T-cell (primary cell): ENCODE results near the gene DLG5. TPM values are rescaled to one million over a fixed set of nuclear protein-coding genes. Genes with fewer than 3 reads are reported as not detected.

ENCODE experiments used
- ATAC-seq, 4 experiments: fragments of 200-7000 bp in 3 of 4; fragments of 150-1000 bp in 1 of 4; cut with Tn5 transposase; replicated peaks in 1 of 4; 1 replicate in 3 of 4; 2 replicates in 1 of 4; pipeline ENCODE4 v1.10.0; 2021; ENCODE audit warnings: moderate library complexity in 3 of 4, mild to moderate bottlenecking in 2 of 4, moderate number of reproducible peaks in 1 of 4
- CTCF ChIA-PET, 2 donors: fragments of 300-600 bp; sonication (Branson Sonifier 250); formaldehyde crosslinking; loops; one replicate each; lab custom pipeline; 2022; ENCODE audit warnings: antibody characterized with exemption in 2 of 2; lab: Charles Lee
- POLR2A ChIA-PET, 2 donors: fragments of 300-600 bp; sonication (Branson Sonifier 250); formaldehyde crosslinking; loops; one replicate each; lab custom pipeline; 2022; ENCODE audit warnings: antibody characterized with exemption in 2 of 2; lab: Charles Lee
- DNase-seq, 35 experiments: peaks; one replicate each; pipeline versions ENCODE4 v3.0.0 to v3.0.0-alpha.2; 2013 to 2023
- H3K27ac ChIP-seq: one replicate; pipeline ENCODE4 v1.5.1; 2013; ENCODE audit warnings: low read length
- H3K27me3 ChIP-seq, 2 experiments: replicated peaks in 1 of 2; 1 replicate in 1 of 2; 2 replicates in 1 of 2; pipeline versions ENCODE4 v1.6.1 to v1.7.0; 2013; ENCODE audit warnings: low read length in 1 of 2, mixed read lengths in 1 of 2; ENCODE audit not compliant: control insufficient read depth in 2 of 2, insufficient read depth in 2 of 2; ENCODE audit errors: extremely low read depth in 1 of 2
- H3K36me3 ChIP-seq, 2 donors: 1 replicate in 1 of 2; 2 replicates in 1 of 2; pipeline versions ENCODE4 v1.6.1 to v1.7.0; 2013; ENCODE audit warnings: low read length in 1 of 2; ENCODE audit not compliant: control insufficient read depth in 2 of 2, insufficient read depth in 1 of 2; ENCODE audit errors: extremely low read depth in 1 of 2
- H3K4me1 ChIP-seq, 2 experiments: 1 replicate in 1 of 2; 2 replicates in 1 of 2; pipeline versions ENCODE4 v1.6.1 to v1.7.0; 2013; ENCODE audit warnings: low read length in 2 of 2, mixed read lengths in 1 of 2; ENCODE audit not compliant: insufficient read depth in 2 of 2, control insufficient read depth in 1 of 2; ENCODE audit errors: extremely low read depth in 1 of 2
- H3K4me3 ChIP-seq, 2 donors: 1 replicate in 1 of 2; 2 replicates in 1 of 2; pipeline versions ENCODE4 v1.5.1 to v1.7.0; 2013; ENCODE audit warnings: mild to moderate bottlenecking in 2 of 2, low read length in 1 of 2, moderate library complexity in 1 of 2; ENCODE audit not compliant: control insufficient read depth in 1 of 2; ENCODE audit errors: extremely low read depth in 1 of 2
- H3K9me3 ChIP-seq: 2 replicates; pipeline ENCODE4 v1.7.0; 2013
- H3K27ac Mint-ChIP-seq, 2 donors: one replicate each; pipeline ENCODE4 v1.8.0; 2020 to 2021; ENCODE audit warnings: mild to moderate bottlenecking in 2 of 2, mixed read lengths in 2 of 2
- H3K27me3 Mint-ChIP-seq, 2 donors: one replicate each; pipeline ENCODE4 v1.8.0; 2021 to 2022; ENCODE audit warnings: mixed read lengths in 2 of 2
- H3K36me3 Mint-ChIP-seq: one replicate; pipeline ENCODE4 v1.8.0; 2021; ENCODE audit warnings: mixed read lengths
- H3K4me1 Mint-ChIP-seq, 3 donors: one replicate each; pipeline ENCODE4 v1.8.0; 2020 to 2022; ENCODE audit warnings: mixed read lengths in 3 of 3, mild to moderate bottlenecking in 1 of 3
- H3K4me3 Mint-ChIP-seq, 3 donors: one replicate each; pipeline ENCODE4 v1.8.0; 2020 to 2022; ENCODE audit warnings: mild to moderate bottlenecking in 3 of 3, mixed read lengths in 3 of 3, moderate library complexity in 3 of 3
- H3K9me3 Mint-ChIP-seq, 3 donors: one replicate each; pipeline ENCODE4 v1.8.0; 2020 to 2022; ENCODE audit warnings: mixed read lengths in 3 of 3
- WGBS: methylation state at CpG from one replicate; pipeline ENCODE4 v1.1.5; 2013; ENCODE audit warnings: missing lambda C conversion rate; ENCODE audit not compliant: insufficient coverage; 5-methylcytosine and 5-hydroxymethylcytosine counted together
- total RNA-seq, 35 experiments: library from RNA in 6 of 35; stranded (reverse) in 6 of 35; fragments of 120-200 nt in 1 of 35; gene quantifications; one replicate each; pipeline versions ENCODE4 v1.2.1 to v1.2.4 and lab custom pipeline; 2013 to 2026

DLG5 gene
- total RNA-seq, 5 donors from 2014 or later (not counting 1 experiment from before 2014, with no cell fraction given): 1.3 to 12.8 (median 3.5) TPM

- H3K27ac ChIP-seq: no peak overlapping the region
- peaks cover 0 to 4% of the 10 kb centered on the region in 2 experiments for H3K27me3 ChIP-seq
- ChIA-PET POLR2A (no interaction called here), CTCF (no interaction called here)
- Mint-ChIP-seq H3K9me3 (no peaks in the 10 kb centered on the region), H3K27me3 (peaks cover 13 to 15% of the 10 kb centered on the region in 2 donors), H3K27ac (no peak overlapping the region), H3K36me3 (no peaks in the 10 kb centered on the region), H3K4me3 (no peak overlapping the region), H3K4me1 (no peaks in the 10 kb centered on the region)
- no peak for ATAC-seq
- DNase-seq: no peak
- no peaks in the 10 kb centered on the region for H3K4me1 ChIP-seq
- no peaks in the 10 kb centered on the region for H3K9me3 ChIP-seq
- no peaks in the 10 kb centered on the region for H3K36me3 ChIP-seq
- no peak overlapping the region for H3K4me3 ChIP-seq
- WGBS: 43% methylated on average over 1 of the region's 3 CpGs
These were observed 14.1 kb upstream of the DLG5 start for GRCh38 chr10:77940627-77941026.

GRCh38 chr10:77940225-77940624, 13.7 kb upstream of the DLG5 start:
- H3K36me3 ChIP-seq: no peaks in the 10 kb centered on the region
- no peak for ATAC-seq
- DNase-seq: no peak
- peaks cover 0 to 4% of the 10 kb centered on the region in 2 experiments for H3K27me3 ChIP-seq
- no peaks in the 10 kb centered on the region for H3K4me1 ChIP-seq
- POLR2A ChIA-PET: no interaction called here
- H3K9me3 ChIP-seq: no peaks in the 10 kb centered on the region
- H3K27me3 Mint-ChIP-seq: peaks cover 13 to 15% of the 10 kb centered on the region in 2 donors
- no peak overlapping the region for H3K4me3 Mint-ChIP-seq
- H3K4me1 Mint-ChIP-seq: no peaks in the 10 kb centered on the region
- H3K36me3 Mint-ChIP-seq: no peaks in the 10 kb centered on the region
- H3K27ac ChIP-seq: no peak overlapping the region
- H3K4me3 ChIP-seq: no peak overlapping the region
- WGBS: 100% methylated on average over 1 of the region's 2 CpGs
- H3K9me3 Mint-ChIP-seq: no peaks in the 10 kb centered on the region
- CTCF ChIA-PET: no interaction called here
- H3K27ac Mint-ChIP-seq: no peak overlapping the region

DNA sequence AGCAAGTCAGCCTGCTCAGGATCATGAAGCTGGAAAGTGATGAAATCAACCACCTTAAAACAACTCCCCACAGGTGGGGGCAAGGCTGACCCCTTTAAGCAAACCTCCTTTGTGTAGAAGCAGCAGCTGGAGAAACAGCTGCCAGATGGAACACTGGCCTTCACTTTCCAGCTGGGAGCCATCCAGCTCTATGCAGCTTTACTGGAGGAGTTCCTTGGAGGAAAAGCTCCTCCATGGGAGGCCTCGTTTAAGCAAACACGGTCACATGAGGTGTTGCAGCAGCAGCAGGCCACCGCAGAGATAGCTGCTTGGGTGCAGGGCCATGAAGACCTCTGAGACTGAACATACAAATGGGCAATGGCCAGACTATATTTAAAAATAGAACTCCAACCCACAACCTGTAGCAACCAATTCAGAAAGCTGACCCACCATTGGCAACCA, 13.0 kb upstream of the DLG5 start:
- ATAC-seq: no peak
- H3K9me3 Mint-ChIP-seq: no peaks in the 10 kb centered on the region
- CTCF ChIA-PET: no interaction called here
- 92% methylated on average over 3 of the region's 3 CpGs for WGBS
- H3K27me3 Mint-ChIP-seq: peaks cover 11% of the 10 kb centered on the region in 2 donors
- no peaks in the 10 kb centered on the region for H3K9me3 ChIP-seq
- H3K4me3 ChIP-seq: no peak overlapping the region
- POLR2A ChIA-PET: no interaction called here
- no peaks in the 10 kb centered on the region for H3K4me1 Mint-ChIP-seq
- DNase-seq: no peak
- no peaks in the 10 kb centered on the region for H3K4me1 ChIP-seq
- H3K27ac ChIP-seq: no peak overlapping the region
- H3K36me3 Mint-ChIP-seq: no peaks in the 10 kb centered on the region
- no peaks in the 10 kb centered on the region for H3K36me3 ChIP-seq
- peaks cover 0 to 4% of the 10 kb centered on the region in 2 experiments for H3K27me3 ChIP-seq
- H3K4me3 Mint-ChIP-seq: no peak overlapping the region
- H3K27ac Mint-ChIP-seq: no peak overlapping the region

DNA sequence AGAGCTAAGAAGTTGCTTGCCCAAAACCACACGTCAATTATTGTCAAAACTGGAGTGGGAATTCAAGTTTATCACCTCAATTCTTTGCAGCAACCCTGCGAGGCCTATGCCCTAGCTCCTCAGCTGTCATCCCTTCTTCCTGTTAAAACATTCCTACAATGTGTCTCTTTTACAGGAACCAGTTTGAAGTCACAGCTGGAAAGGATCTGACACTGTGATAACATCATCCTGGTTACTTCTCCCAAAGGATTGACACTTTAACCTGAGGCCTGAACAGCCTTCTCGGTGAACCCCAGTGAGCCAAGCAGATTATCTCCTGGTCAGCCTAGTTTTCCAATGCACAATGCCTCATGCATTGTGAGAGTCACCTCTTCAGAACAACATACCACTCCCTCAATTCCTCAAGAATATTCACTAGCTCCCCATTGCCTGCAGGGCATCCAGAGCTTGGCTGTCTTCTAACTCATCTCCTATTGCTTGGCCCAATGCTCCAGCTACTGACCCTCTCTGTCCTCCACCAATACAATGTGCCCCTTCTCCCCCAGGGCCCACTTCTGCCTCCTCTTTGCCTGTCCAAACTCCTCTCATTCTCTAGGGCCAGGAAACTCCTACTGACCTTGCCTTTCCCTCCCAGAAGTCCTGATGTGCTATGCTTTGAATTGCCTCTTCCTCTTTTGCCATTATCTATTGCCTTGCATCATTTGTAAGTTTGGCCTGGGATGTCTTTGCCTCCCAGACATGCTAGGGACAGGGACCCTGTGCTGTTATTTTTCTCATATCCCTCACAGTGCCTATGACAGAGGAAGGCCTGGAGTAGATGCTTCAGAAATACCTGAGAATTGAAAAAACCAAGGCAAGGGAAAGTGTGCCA, 10.4 kb upstream of the DLG5 start:
- Mint-ChIP-seq H3K4me3 (no peak overlapping the region), H3K4me1 (no peaks in the 10 kb centered on the region), H3K27me3 (peaks cover 4 to 5% of the 10 kb centered on the region in 2 donors), H3K27ac (no peak overlapping the region), H3K36me3 (no peaks in the 10 kb centered on the region), H3K9me3 (no peaks in the 10 kb centered on the region)
- Histone ChIP-seq H3K27me3 (peaks cover 0 to 4% of the 10 kb centered on the region in 2 experiments), H3K4me1 (no peaks in the 10 kb centered on the region), H3K9me3 (no peaks in the 10 kb centered on the region), H3K4me3 (no peak overlapping the region), H3K36me3 (no peaks in the 10 kb centered on the region), H3K27ac (no peak overlapping the region)
- DNase-seq (no peak), ATAC-seq (no peak)
- POLR2A ChIA-PET: no interaction called here
- 88% methylated on average over 3 of the region's 3 CpGs for WGBS
- CTCF ChIA-PET: no interaction called here

- H3K27ac Mint-ChIP-seq: no peak overlapping the region
- Histone ChIP-seq H3K9me3 (no peaks in the 10 kb centered on the region), H3K27me3 (peaks cover 4 to 16% of the 10 kb centered on the region in 2 experiments), H3K4me1 (peaks cover 0 to 5% of the 10 kb centered on the region in 2 experiments), H3K27ac (no peak overlapping the region), H3K4me3 (no peak overlapping the region), H3K36me3 (no peaks in the 10 kb centered on the region)
- ATAC-seq (no peak), DNase-seq (no peak)
- H3K9me3 Mint-ChIP-seq: no peaks in the 10 kb centered on the region
- no peak overlapping the region for H3K4me3 Mint-ChIP-seq
- CTCF ChIA-PET: interaction anchor here in 1 of 2 donors (0.6 kb wide), 1 partner anchor 12 kb away, joined by 3 read pairs; no protein-coding TSS in a partner anchor
- peaks cover 20 to 28% of the 10 kb centered on the region in 2 donors for H3K27me3 Mint-ChIP-seq
- H3K36me3 Mint-ChIP-seq: no peaks in the 10 kb centered on the region
- WGBS: 67% methylated on average over 6 of the region's 8 CpGs
- POLR2A ChIA-PET: no interaction called here
- peaks cover 0 to 8% (median 7%) of the 10 kb centered on the region in 3 donors for H3K4me1 Mint-ChIP-seq
These were observed 5.6 kb upstream of the DLG5 start for GRCh38 chr10:77932016-77932715.

DNA sequence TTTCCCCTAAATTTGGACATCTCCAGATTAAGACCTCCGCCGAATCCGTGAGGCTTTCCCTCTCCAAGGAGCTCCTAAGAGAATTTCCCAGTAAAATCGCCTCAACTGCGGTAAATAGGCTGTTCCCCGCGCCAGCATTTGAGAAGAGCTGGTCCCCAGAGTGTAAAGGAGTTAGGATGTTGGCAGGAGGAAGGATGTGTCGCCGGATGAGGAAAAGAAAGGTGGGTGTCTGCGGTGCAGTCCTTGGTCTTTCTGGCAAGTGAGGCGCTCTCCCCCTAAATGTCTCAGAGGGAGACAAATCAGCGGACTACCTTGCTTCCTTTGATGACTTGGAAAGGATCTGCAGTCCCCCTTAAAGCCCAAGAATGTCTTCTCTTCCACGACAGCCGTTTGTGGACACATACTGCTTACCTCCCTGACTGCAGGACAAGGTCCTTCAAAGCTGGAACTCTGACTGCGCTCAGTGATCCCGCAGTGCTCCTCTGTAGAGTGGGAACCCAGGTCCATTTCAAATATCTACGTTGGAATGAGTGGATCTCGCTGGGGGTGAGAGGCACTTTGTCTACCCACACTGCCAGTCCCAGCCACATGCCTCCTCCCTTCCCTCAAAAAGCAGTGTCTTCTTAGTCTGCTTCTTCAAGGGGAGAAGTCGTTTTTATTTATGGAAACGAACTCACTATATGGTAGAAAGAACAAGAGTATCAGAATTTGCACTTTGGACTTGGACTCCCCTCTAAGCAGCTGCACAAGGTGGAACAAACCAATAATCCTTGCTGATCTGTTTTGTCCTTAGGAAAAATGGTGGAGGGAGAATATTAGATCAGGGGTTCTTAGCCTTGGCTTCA, 1.1 kb upstream of the DLG5 start:
- WGBS: 29% methylated on average over 8 of the region's 20 CpGs
- no peak overlapping the region for H3K27ac Mint-ChIP-seq
- H3K4me3 Mint-ChIP-seq: peak overlapping the region; percentile 67 to 69 (median 68)
- ATAC-seq (no peak), DNase-seq (no peak)
- H3K9me3 Mint-ChIP-seq: no peaks in the 10 kb centered on the region
- CTCF ChIA-PET: interaction anchor here in 1 of 2 donors (0.5 kb wide), 1 partner anchor 81 kb away, joined by 4 read pairs; no protein-coding TSS in a partner anchor
- Histone ChIP-seq H3K4me3 (peak overlapping the region in 1 of 2 donors; percentile 40), H3K36me3 (no peaks in the 10 kb centered on the region), H3K9me3 (no peaks in the 10 kb centered on the region), H3K27ac (no peak overlapping the region), H3K27me3 (peaks cover 7 to 38% of the 10 kb centered on the region in 2 experiments), H3K4me1 (peaks cover 3 to 18% of the 10 kb centered on the region in 2 experiments)
- POLR2A ChIA-PET: no interaction called here
- no peaks in the 10 kb centered on the region for H3K36me3 Mint-ChIP-seq
- H3K27me3 Mint-ChIP-seq: peaks cover 41 to 55% of the 10 kb centered on the region in 2 donors
- peaks cover 7 to 16% (median 15%) of the 10 kb centered on the region in 3 donors for H3K4me1 Mint-ChIP-seq
